Bronchus fibroblast of lung (primary cell): ENCODE data around the gene PGS1. TPM values are rescaled to one million over a fixed set of nuclear protein-coding genes. Genes with fewer than 3 reads are reported as not detected.

Source experiments
- total RNA-seq: library from RNA; depleted of rRNA; stranded (reverse); fragments of >200 nt; gene quantifications from 2 replicates; pipeline ENCODE4 v1.2.3, GENCODE V29; 2015

Gene PGS1, protein sequence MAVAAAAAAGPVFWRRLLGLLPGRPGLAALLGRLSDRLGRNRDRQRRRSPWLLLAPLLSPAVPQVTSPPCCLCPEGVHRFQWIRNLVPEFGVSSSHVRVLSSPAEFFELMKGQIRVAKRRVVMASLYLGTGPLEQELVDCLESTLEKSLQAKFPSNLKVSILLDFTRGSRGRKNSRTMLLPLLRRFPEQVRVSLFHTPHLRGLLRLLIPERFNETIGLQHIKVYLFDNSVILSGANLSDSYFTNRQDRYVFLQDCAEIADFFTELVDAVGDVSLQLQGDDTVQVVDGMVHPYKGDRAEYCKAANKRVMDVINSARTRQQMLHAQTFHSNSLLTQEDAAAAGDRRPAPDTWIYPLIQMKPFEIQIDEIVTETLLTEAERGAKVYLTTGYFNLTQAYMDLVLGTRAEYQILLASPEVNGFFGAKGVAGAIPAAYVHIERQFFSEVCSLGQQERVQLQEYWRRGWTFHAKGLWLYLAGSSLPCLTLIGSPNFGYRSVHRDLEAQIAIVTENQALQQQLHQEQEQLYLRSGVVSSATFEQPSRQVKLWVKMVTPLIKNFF
- total RNA-seq = 19.3 and 26.3 TPM in 2 replicates

DNA sequence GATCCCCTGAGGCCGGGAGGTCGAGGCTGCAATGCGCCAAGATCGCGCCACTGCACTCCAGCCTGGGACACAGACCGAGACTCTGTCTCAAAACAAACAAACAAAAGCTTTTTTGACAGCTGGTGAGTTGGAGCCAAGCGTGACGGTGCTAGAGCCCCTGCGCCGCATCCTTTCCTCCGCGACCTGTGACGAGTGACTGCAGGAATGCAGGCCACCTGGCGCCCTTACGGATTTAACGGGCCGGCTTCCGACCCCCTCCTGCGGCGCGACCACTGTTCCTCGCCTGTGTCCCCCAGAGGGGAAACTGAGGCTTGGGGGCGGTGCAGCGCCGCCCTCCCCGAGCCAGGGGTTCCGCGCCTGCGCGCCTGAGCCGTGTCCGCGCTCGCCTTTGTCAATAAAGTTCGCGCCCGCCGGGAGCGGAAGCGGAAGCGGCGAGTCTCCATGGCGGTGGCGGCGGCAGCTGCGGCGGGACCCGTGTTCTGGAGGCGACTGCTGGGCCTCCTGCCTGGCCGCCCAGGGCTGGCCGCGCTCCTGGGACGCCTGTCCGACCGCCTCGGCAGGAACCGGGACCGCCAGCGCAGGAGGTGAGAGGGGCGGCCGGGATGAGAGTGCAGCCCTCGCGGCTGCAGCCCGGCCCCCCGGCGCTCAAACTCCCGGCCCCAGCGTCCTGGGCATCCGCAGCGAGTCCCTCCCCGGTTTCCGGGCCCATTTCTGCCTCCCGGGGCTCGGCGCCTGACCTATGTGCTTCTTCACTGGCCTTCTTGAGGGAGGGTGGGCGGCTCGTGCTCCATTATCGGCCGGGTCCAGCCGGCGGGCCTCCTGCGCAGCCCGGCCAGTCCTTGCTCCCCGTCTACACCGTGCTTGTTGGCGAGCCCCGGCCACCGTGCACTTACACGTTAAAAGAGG lies at the start of gene PGS1:
PGS1 (plus strand) TSS at position 425 of the 906 bp plus-strand sequence; CDS start at position 442, 17 bp downstream.

DNA sequence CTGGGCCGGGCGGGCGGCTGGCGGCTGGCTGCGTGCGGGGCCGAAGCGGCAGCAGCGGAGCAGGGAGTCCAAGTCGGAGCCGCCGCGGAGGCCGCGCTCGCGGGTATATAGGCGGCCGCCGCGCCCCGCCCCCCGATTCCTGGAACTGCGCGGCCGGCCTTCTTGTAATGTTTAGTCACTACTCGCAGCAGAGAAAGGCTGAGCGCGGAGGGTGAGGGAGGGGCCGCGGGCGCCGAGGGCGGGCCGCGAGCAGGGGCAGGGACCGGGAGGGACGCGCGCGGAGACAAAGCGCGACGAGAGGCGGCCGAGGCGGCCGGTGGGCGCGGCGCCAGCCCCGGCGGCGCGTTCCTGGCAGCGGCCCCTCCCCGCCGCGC lies 18.5 kb upstream of the PGS1 start, which contains the start of gene SOCS3:
SOCS3 (minus strand) TSS at position 81 of the 374 bp plus-strand sequence. CDS start 982 bp downstream, outside the sequence.

Other genes starting within 250 kb of the PGS1 start
- gene TMC6, start 249.9 kb upstream of the PGS1 start, total RNA-seq = 1.0 and 1.5 TPM in 2 replicates
- gene TMC8, start 247.9 kb upstream of the PGS1 start, total RNA-seq = 0.17 TPM in 1 of 2 replicates, not detected in the other
- gene C17orf99, start 232.3 kb upstream of the PGS1 start, total RNA-seq = not detected in 2 replicates
- gene SYNGR2, start 210.1 kb upstream of the PGS1 start, total RNA-seq = 14.1 and 15.6 TPM in 2 replicates
- gene TK1, start 191.6 kb upstream of the PGS1 start, total RNA-seq = 276 and 278 TPM in 2 replicates
- 29.4 and 33.5 TPM in 2 replicates for gene AFMID, start 191.3 kb upstream of the PGS1 start, total RNA-seq
- 95.1 and 100 TPM in 2 replicates for gene BIRC5, start 164.4 kb upstream of the PGS1 start, total RNA-seq
- gene TMEM235, start 147.0 kb upstream of the PGS1 start, total RNA-seq = not detected in 2 replicates
- gene SOCS3, start 18.6 kb upstream of the PGS1 start, total RNA-seq = 79.5 and 87.4 TPM in 2 replicates
- gene DNAH17, start 198.7 kb downstream of the PGS1 start, total RNA-seq = not detected in 2 replicates